ENCODE data around the gene IL6R.

The IL6R gene

DNA sequence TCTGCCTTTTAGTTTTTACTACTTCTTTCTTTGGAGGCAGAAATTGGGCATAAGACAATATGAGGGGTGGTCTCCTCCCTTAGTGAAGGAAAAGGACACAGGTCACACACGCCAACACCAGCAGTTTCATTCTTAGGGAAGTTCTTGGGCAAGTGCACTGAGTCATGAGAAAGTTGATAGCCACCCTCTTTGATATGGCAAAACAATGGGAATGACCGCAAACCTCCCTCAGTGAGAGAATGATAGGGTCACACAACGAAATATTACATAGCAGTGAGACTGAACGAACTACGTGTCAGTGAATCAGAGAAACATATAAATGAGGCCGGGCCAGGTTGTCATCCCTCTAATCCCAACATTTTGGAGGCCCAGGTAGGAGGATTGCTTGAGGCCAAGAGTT, 20.0 kb downstream of the IL6R start:
- no peak for DNase-seq (ENCODE audit: low spot score)
- in situ Hi-C loops (cut with MboI; ENCODE audit: low sequenced_read_pairs, unreplicated experiment), result no loop called here
- no peak for TF ChIP-seq CTCF (IDR thresholded peaks at IDR 0.05; ENCODE audit: borderline replicate concordance, control extremely low read depth, extremely low read depth, insufficient read depth, missing control alignments)

DNA sequence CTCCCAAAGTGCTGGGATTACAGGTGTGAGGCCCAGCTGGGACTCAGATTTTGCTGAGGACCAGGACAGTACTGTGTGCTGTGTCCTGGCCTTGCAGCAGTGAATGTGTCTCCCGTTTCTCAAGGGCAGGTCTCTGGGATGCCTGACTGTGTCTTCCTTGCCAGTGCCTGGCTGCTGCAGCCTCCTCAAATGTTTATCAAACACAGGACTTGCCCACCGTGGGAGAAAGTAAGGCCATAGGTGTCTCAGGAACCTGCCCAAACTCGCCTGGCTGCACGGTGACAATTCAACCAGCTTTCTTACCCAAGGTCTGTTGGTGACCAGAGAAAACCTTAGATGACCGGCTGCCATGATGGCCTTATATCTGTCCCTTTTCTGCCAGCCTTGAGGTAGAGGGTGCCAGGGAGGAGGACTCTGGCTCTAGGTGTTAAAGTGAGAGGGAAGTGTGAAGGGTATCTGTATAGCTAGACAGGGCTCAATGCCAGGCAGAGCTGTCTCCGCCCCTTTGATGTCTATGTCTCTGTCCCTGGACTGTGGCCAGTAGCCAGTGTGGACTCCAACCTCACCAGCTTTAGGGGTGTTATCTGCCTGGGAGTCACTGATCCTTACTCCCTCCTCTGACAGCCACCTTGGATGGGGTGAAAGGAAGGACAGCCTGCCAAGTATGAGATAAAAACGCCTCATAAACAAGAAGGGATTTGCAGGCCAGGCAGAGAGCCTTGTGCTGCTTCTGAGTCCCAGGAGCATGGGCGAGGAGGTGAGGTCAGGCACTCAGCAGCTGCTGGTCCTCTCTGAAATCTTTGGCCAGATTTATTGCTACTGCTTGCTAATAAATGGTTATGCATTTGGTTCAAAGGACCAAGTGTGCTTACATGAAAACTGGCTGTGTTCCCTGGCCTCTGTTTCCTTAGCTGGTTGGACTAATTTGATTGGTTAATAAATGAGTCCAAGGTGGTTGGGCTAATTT, 22.3 kb downstream of the IL6R start:
- no peak for TF ChIP-seq CTCF (IDR thresholded peaks at IDR 0.05; ENCODE audit: borderline replicate concordance, control extremely low read depth, extremely low read depth, insufficient read depth, missing control alignments)
- no peak for DNase-seq (ENCODE audit: low spot score)
- in situ Hi-C loops (cut with MboI; ENCODE audit: low sequenced_read_pairs, unreplicated experiment), result no loop called here

DNA sequence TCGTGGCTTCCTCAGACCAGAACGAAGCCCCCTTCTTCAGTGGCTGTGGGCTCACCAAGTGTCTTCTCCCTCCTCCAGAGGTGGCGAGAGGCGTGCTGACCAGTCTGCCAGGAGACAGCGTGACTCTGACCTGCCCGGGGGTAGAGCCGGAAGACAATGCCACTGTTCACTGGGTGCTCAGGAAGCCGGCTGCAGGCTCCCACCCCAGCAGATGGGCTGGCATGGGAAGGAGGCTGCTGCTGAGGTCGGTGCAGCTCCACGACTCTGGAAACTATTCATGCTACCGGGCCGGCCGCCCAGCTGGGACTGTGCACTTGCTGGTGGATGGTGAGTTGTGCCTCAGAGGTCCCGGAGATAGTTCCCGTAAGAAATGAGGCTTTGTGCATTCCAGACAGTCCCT, 24.0 kb downstream of the IL6R start:
- in situ Hi-C loops (cut with MboI; ENCODE audit: low sequenced_read_pairs, unreplicated experiment), result no loop called here
- no peak for TF ChIP-seq CTCF (IDR thresholded peaks at IDR 0.05; ENCODE audit: borderline replicate concordance, control extremely low read depth, extremely low read depth, insufficient read depth, missing control alignments)
- no peak for DNase-seq (ENCODE audit: low spot score)

DNA sequence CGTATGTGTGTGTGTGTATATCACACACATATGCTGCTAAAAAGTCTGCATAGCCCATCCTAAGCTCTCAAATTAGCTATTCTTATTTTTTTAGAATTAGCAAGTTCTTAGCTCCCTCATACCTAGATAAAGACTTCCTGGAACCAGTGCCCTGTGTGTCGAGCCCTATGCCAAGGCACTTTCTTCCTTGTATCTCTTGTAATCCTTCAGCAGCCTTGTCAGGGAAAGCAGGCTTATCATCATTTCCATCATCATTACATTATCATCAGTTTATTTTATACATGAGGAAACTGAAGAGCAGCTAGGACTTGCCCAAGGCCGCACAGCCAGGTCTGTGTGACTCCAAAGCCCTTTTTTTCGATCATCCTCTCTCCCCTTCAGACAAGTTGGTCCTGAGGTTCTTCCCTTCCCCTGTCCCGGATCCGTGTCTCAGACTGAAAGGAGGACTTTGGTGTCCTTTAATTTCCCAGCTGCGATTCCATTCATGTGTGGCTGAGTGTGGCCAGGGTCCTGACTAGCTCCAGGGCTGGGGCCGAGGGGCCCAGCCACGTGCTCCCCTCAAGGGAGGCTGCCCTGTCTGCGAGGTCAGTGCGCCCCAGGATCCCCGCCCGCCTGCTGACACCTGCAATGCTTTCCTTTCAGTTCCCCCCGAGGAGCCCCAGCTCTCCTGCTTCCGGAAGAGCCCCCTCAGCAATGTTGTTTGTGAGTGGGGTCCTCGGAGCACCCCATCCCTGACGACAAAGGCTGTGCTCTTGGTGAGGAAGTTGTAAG, 24.9 kb downstream of the IL6R start:
- no peak for DNase-seq (ENCODE audit: low spot score)
- in situ Hi-C loops (cut with MboI; ENCODE audit: low sequenced_read_pairs, unreplicated experiment), result no loop called here
- no peak for TF ChIP-seq CTCF (IDR thresholded peaks at IDR 0.05; ENCODE audit: borderline replicate concordance, control extremely low read depth, extremely low read depth, insufficient read depth, missing control alignments)

- in situ Hi-C loops (cut with MboI; ENCODE audit: low sequenced_read_pairs, unreplicated experiment), result no loop called here
- TF ChIP-seq CTCF (IDR thresholded peaks at IDR 0.05; ENCODE audit: borderline replicate concordance, control extremely low read depth, extremely low read depth, insufficient read depth, missing control alignments), result no peak
- DNase-seq (ENCODE audit: low spot score), result no peak
Observed at GRCh38 chr1:154430903-154431302, 25.8 kb downstream of the IL6R start.

- TF ChIP-seq CTCF (IDR thresholded peaks at IDR 0.05; ENCODE audit: borderline replicate concordance, control extremely low read depth, extremely low read depth, insufficient read depth, missing control alignments), result no peak
- in situ Hi-C loops (cut with MboI; ENCODE audit: low sequenced_read_pairs, unreplicated experiment), result no loop called here
- no peak for DNase-seq (ENCODE audit: low spot score)
Observed at GRCh38 chr1:154431586-154432373, 26.6 kb downstream of the IL6R start.
